Measurements from ENCODE around the gene MORC3.

The MORC3 gene

GRCh38 chr21:36425286-36425685 lies 105.3 kb downstream of the MORC3 start:
- no peak for DNase-seq
